C4-2B (cell line): ENCODE data around the gene TYW5.

Experiments
- H3K27ac ChIP-seq: fragments of 450-650 bp; 2 replicates; pipeline ENCODE4 v1.5.1; 2017
- ZFX ChIP-seq: fragments of 450-650 bp; IDR thresholded peaks from 2 replicates; pipeline ENCODE4 v1.6.1; 2017
- TF ChIP-seq, protein P1 (sequence below): fragments of 450-650 bp; conservative IDR thresholded peaks from 2 replicates; pipeline ENCODE4 v1.5.1; 2017; ENCODE audit warnings: mild to moderate bottlenecking

Gene TYW5

GRCh38 chr2:199926806-199927205 is 28.5 kb downstream of the TYW5 start:
- no peak overlapping the region for H3K27ac ChIP-seq
- TF ChIP-seq ZFX: no peak
- TF ChIP-seq, protein P1, sequence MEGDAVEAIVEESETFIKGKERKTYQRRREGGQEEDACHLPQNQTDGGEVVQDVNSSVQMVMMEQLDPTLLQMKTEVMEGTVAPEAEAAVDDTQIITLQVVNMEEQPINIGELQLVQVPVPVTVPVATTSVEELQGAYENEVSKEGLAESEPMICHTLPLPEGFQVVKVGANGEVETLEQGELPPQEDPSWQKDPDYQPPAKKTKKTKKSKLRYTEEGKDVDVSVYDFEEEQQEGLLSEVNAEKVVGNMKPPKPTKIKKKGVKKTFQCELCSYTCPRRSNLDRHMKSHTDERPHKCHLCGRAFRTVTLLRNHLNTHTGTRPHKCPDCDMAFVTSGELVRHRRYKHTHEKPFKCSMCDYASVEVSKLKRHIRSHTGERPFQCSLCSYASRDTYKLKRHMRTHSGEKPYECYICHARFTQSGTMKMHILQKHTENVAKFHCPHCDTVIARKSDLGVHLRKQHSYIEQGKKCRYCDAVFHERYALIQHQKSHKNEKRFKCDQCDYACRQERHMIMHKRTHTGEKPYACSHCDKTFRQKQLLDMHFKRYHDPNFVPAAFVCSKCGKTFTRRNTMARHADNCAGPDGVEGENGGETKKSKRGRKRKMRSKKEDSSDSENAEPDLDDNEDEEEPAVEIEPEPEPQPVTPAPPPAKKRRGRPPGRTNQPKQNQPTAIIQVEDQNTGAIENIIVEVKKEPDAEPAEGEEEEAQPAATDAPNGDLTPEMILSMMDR: no peak

- TF ChIP-seq, protein P1: no peak
- no peak for TF ChIP-seq ZFX
- no peak overlapping the region for H3K27ac ChIP-seq
Observed at GRCh38 chr2:199923924-199924323, 31.4 kb downstream of the TYW5 start.

DNA sequence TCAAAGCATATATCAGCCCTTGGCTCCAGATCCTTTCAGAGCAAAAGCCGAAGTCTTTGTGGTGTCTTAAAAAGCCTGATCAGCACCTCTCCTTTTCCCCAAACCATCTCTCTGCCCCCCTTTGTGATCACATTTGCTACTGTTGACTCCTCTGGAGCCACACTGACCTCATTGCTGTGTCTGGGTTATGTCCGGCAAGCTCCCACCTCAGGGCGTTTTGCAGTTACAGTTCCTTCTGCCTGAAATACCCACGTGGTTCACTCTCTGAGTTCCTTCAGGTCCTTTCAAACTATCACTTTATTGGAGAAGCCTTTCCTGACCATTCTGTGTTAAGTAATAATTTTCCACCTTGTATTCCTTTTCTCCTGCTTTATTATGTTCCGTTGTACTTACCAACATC is 32.4 kb downstream of the TYW5 start:
- H3K27ac ChIP-seq: no peak overlapping the region
- TF ChIP-seq, protein P1: no peak
- no peak for TF ChIP-seq ZFX

DNA sequence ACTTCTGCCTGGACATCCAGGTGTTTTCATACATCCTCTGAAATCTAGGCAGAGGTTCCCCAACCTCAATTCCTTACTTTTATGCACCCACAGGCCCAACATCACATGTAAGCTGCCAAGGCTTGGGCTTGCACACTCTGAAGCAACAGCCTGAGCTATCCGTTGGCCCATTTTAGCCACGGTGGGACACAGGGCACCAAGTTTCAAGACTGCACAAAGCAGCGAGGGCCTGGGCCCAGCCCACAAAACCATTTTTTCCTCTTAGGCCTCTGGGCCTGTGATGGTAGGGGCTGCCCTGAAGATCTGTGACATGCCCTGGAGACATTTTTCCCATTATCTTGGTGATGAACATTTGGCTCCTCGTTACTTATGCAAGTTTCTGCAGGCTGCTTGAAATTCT is 38.3 kb downstream of the TYW5 start:
- H3K27ac ChIP-seq: no peak overlapping the region
- TF ChIP-seq, protein P1: no peak
- TF ChIP-seq ZFX: no peak

DNA sequence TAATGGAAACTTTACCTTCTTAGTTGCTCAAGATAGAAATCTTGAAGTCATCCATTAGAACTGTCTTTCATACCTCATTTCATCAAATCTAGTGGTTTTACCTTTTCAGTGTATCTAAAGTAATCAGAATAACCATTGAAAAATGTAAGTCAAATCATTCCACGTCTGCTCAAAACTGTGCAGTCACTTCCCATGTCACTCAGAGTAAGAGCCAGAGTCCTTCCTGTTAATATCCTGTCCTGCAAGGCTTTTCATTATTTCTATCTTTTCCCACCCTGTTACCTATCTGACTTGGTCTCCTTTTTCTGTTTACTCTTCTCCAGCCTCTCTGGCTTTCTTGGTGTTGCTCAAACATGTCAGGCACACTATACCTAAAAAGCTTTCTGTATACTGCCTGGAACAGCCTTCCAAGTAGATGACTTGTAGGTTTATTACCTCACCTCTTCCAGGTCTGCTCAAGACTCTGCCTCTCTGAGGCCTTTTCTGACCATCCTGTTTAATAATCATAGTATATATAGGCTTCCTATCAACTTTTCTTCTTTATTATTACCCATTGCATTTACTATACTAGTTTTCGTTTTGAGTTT is 40.8 kb downstream of the TYW5 start:
- no peak overlapping the region for H3K27ac ChIP-seq
- TF ChIP-seq ZFX: no peak
- TF ChIP-seq, protein P1: no peak

DNA sequence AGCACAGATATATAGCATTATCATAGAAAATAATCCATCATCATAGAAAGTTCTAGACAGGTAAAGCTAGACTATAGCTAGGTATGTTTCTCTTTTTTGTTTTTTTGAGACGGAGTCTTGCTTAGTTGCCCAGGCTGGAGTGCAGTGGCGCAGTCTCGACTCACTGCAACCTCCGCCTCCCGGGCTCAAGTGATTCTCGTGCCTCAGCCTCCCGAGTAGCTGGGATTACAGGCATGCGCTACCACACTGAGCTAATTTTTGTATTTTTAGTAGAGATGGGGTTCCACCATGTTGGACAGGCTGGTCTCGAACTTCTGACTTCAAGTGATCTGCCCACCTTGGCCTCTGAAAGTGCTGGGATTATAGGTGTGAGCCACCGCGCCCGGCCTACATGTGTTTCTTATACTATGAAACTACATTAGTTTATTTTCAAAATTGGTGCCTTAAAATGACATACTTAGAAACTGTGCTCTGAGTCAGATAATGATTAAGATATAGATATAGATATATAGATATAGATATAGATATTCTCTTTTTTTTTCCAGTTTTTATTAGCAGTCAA is 42.7 kb downstream of the TYW5 start:
- peak overlapping the region; percentile 52 for H3K27ac ChIP-seq

DNA sequence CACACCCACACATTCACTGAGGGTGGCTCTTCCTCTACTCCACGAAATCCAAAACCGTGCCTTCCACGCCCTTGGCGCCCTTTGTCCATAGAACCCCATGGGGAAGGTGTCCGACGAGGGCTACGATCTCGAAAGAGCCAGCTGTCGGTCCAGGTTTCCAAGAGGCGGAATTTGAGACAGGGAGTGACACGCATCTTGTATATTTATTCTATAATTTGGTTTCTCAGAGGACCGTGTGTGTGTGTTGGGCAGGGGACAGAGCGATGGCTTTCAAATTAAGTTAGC is 43.5 kb downstream of the TYW5 start:
- peak overlapping the region; percentile 90 for H3K27ac ChIP-seq

More for the DNA sequence above, 43.5 kb downstream of the TYW5 start:
- no peak for TF ChIP-seq ZFX
- TF ChIP-seq, protein P1: no peak
